Cardiac muscle cell (in vitro differentiated cells and primary cell): ENCODE measurements around the gene TTC39A. TPM values are rescaled to one million over a fixed set of nuclear protein-coding genes. Genes with fewer than 3 reads are reported as not detected.

Source experiments
- DNase-seq, 2 donors: peaks; one replicate each; pipeline versions ENCODE4 v3.0.0 to v3.0.0-alpha.2; 2010 to 2017; ENCODE audit warnings: low read depth in 1 of 2, low spot score in 1 of 2
- H3K27ac ChIP-seq: fragments of 200-600 bp; sonication (generic); 2 replicates; pipeline ENCODE4 v1.5.1; 2016
- H3K27me3 ChIP-seq: fragments of 200-600 bp; sonication (generic); 2 replicates; pipeline ENCODE4 v1.6.0; 2016; ENCODE audit warnings: control low read depth
- H3K36me3 ChIP-seq: fragments of 200-600 bp; sonication (generic); 2 replicates; pipeline ENCODE4 v1.5.1; 2016; ENCODE audit warnings: control low read depth
- H3K4me1 ChIP-seq: fragments of 200-600 bp; sonication (generic); 2 replicates; pipeline ENCODE4 v1.8.1; 2017; ENCODE audit warnings: low read depth, mild to moderate bottlenecking, mixed run types
- H3K4me3 ChIP-seq: fragments of 200-600 bp; sonication (generic); 2 replicates; pipeline ENCODE4 v1.5.1; 2016; ENCODE audit warnings: mild to moderate bottlenecking
- H3K9me3 ChIP-seq: fragments of 200-600 bp; sonication (generic); 2 replicates; pipeline ENCODE4 v1.5.1; 2017; ENCODE audit warnings: low read depth, mild to moderate bottlenecking, control low read depth
- CTCF ChIP-seq: IDR thresholded peaks from 2 replicates; pipeline ENCODE4 v1.5.1; 2012; ENCODE audit warnings: low read depth, mild to moderate bottlenecking, low read length
- polyA plus RNA-seq: library from polyadenylated mRNA; unstranded; fragments of >200 nt; fragmentation: Nextera tagmentation; extraction: Ambion mirVana; gene quantifications from 2 replicates; pipeline ENCODE4 v1.2.1, GENCODE V29; 2016
- total RNA-seq: library from RNA; depleted of rRNA; stranded (reverse); fragments of >200 nt; gene quantifications from 2 replicates; pipeline ENCODE4 v1.2.3, GENCODE V29; 2016

Gene TTC39A
- total and polyA plus RNA-seq, 2 experiments from 2014 or later, result 8.1 to 15.6 TPM

- DNase-seq, result no peak
- TF ChIP-seq CTCF, result no peak
- H3K9me3 ChIP-seq, result no peaks in the 10 kb centered on the region
- peaks cover 10% of the 10 kb centered on the region for H3K4me1 ChIP-seq
- H3K4me3 ChIP-seq, result no peak overlapping the region
- H3K27me3 ChIP-seq, result no peaks in the 10 kb centered on the region
- H3K36me3 ChIP-seq, result no peaks in the 10 kb centered on the region
- H3K27ac ChIP-seq, result no peak overlapping the region
Observed at GRCh38 chr1:51324251-51325010, 5.9 kb downstream of the TTC39A start.

GRCh38 chr1:51323778-51324177 lies 6.6 kb downstream of the TTC39A start:
- Histone ChIP-seq H3K4me1 (peaks cover 10% of the 10 kb centered on the region), H3K4me3 (no peak overlapping the region)
- no peak for DNase-seq

GRCh38 chr1:51322417-51323101 lies 7.8 kb downstream of the TTC39A start:
- TF ChIP-seq CTCF, result no peak
- H3K9me3 ChIP-seq, result no peaks in the 10 kb centered on the region
- H3K4me1 ChIP-seq, result peaks cover 10% of the 10 kb centered on the region

More at GRCh38 chr1:51323778-51324177, 6.6 kb downstream of the TTC39A start:
- no peaks in the 10 kb centered on the region for H3K27me3 ChIP-seq
- TF ChIP-seq CTCF, result no peak
- H3K27ac ChIP-seq, result no peak overlapping the region
- no peaks in the 10 kb centered on the region for H3K9me3 ChIP-seq
- H3K36me3 ChIP-seq, result no peaks in the 10 kb centered on the region

GRCh38 chr1:51321924-51322280 lies 8.5 kb downstream of the TTC39A start:
- DNase-seq, result no peak

More at GRCh38 chr1:51322417-51323101, 7.8 kb downstream of the TTC39A start:
- Histone ChIP-seq H3K27me3 (no peaks in the 10 kb centered on the region), H3K36me3 (no peaks in the 10 kb centered on the region), H3K27ac (no peak overlapping the region), H3K4me3 (no peak overlapping the region)
- DNase-seq, result no peak

More at GRCh38 chr1:51321924-51322280, 8.5 kb downstream of the TTC39A start:
- Histone ChIP-seq H3K27ac (no peak overlapping the region), H3K4me3 (no peak overlapping the region), H3K36me3 (no peaks in the 10 kb centered on the region), H3K27me3 (no peaks in the 10 kb centered on the region), H3K9me3 (no peaks in the 10 kb centered on the region), H3K4me1 (peaks cover 10% of the 10 kb centered on the region)
- no peak for TF ChIP-seq CTCF
